NB4 (cell line): ENCODE data around the gene ATG3.

Source experiments
- DNase-seq: peaks from one replicate; pipeline ENCODE4 v3.0.0; 2010; ENCODE audit warnings: low read depth
- H3K4me3 ChIP-seq: one replicate; pipeline ENCODE4 v1.5.1; 2011; ENCODE audit warnings: mild to moderate bottlenecking, low read depth, low read length, moderate library complexity
- CTCF ChIP-seq: IDR thresholded peaks from one replicate; pipeline ENCODE4 v1.5.1; 2012; ENCODE audit warnings: low read depth, low read length
- MAX ChIP-seq: IDR thresholded peaks from 2 replicates; pipeline ENCODE4 v1.6.1; 2011; ENCODE audit warnings: low read depth, low read length
- MYC ChIP-seq: IDR thresholded peaks from 2 replicates; pipeline ENCODE4 v1.6.1; 2011; ENCODE audit warnings: low read depth, low read length
- POLR2A ChIP-seq: IDR thresholded peaks from 2 replicates; pipeline ENCODE4 v1.6.1; 2011; ENCODE audit warnings: mild to moderate bottlenecking; ENCODE audit not compliant: insufficient read length; ENCODE audit errors: extremely low read depth

Gene ATG3

GRCh38 chr3:112560307-112560706 lies 1.5 kb downstream of the ATG3 start:
- H3K4me3 ChIP-seq, result peak overlapping the region; percentile 100
- no peak for TF ChIP-seq MYC
- no peak for TF ChIP-seq CTCF
- no peak for DNase-seq

- H3K4me3 ChIP-seq, result no peak overlapping the region
- no peak for TF ChIP-seq POLR2A
- no peak for TF ChIP-seq MYC
- TF ChIP-seq CTCF, result no peak
- no peak for TF ChIP-seq MAX
- DNase-seq, result peak; percentile 14
Measured at GRCh38 chr3:112557976-112558375, 3.8 kb downstream of the ATG3 start.

- TF ChIP-seq MAX (no peak), MYC (no peak), CTCF (no peak), POLR2A (no peak)
- DNase-seq, result no peak
Measured at GRCh38 chr3:112555535-112556170, 6.1 kb downstream of the ATG3 start.

GRCh38 chr3:112550859-112551258 lies 10.9 kb downstream of the ATG3 start:
- TF ChIP-seq MYC, result no peak
- no peak for TF ChIP-seq POLR2A
- TF ChIP-seq MAX, result no peak
- no peak for TF ChIP-seq CTCF
- DNase-seq, result no peak

More at GRCh38 chr3:112555535-112556170, 6.1 kb downstream of the ATG3 start:
- no peak overlapping the region for H3K4me3 ChIP-seq

GRCh38 chr3:112546216-112546759 lies 15.5 kb downstream of the ATG3 start:
- TF ChIP-seq CTCF (no peak), MAX (no peak), MYC (no peak), POLR2A (no peak)
- H3K4me3 ChIP-seq, result no peak overlapping the region
- no peak for DNase-seq

More at GRCh38 chr3:112550859-112551258, 10.9 kb downstream of the ATG3 start:
- H3K4me3 ChIP-seq, result no peak overlapping the region
